GM23338 (cell line): Measurements from ENCODE around the gene FBXL17.

Experiments used
- CREB1 ChIP-seq: fragments of 250-450 bp; sonication (Bioruptor Pico); IDR thresholded peaks from 2 replicates; pipeline ENCODE4 v1.5.0; 2020; ENCODE audit warnings: low read depth, mild to moderate bottlenecking, moderate library complexity
- CTCF ChIP-seq, 2 experiments: fragments of 200-600 bp in 1 of 2; sonication (generic) in 1 of 2; conservative IDR thresholded peaks; 2 replicates each; pipeline versions ENCODE4 v1.5.1 to v1.6.1; 2016 to 2017; ENCODE audit warnings: antibody characterized with exemption in 2 of 2, low read depth in 2 of 2, mild to moderate bottlenecking in 2 of 2, moderate library complexity in 1 of 2
- EZH2 ChIP-seq: fragments of 200-600 bp; sonication (generic); IDR thresholded peaks from one replicate; pipeline ENCODE4 v1.8.0; 2017; ENCODE audit warnings: antibody characterized with exemption, mild to moderate bottlenecking, low read depth; ENCODE audit not compliant: unreplicated experiment
- EZH2phosphoT487 ChIP-seq: fragments of 200-600 bp; sonication (generic); IDR thresholded peaks from one replicate; pipeline ENCODE4 v1.8.1; 2018; ENCODE audit warnings: antibody characterized with exemption; ENCODE audit not compliant: unreplicated experiment
- JUNB ChIP-seq: IDR thresholded peaks from one replicate; pipeline ENCODE4 v1.6.1; 2016; ENCODE audit warnings: antibody characterized with exemption; ENCODE audit not compliant: unreplicated experiment
- POLR2AphosphoS5 ChIP-seq: IDR thresholded peaks from 2 replicates; pipeline ENCODE4 v1.6.1; 2016; ENCODE audit warnings: antibody characterized with exemption, low read depth
- REST ChIP-seq: IDR thresholded peaks from one replicate; pipeline ENCODE4 v1.6.1; 2018; ENCODE audit warnings: antibody characterized with exemption; ENCODE audit not compliant: unreplicated experiment
- STAT1 ChIP-seq: IDR thresholded peaks from one replicate; pipeline ENCODE4 v1.6.1; 2016; ENCODE audit warnings: antibody characterized with exemption; ENCODE audit not compliant: unreplicated experiment

- TF ChIP-seq CTCF (conservative IDR thresholded peaks at IDR 0.05; ENCODE audit: low read depth in 2 of 2) (no peak), POLR2AphosphoS5 (no peak), STAT1 (no peak), REST (no peak), EZH2phosphoT487 (no peak), EZH2 (no peak), CREB1 (CRISPR knock-in tag) (no peak), JUNB (no peak)
Measured at GRCh38 chr5:107876906-107877305, 505.0 kb downstream of the FBXL17 start.
